BLaER1 (cell line): Measurements from ENCODE around the gene PEPD.

ENCODE experiments used
- H3K27ac ChIP-seq: shearing (Covaris generic); formaldehyde crosslinking; 2 replicates; pipeline ENCODE4 v1.8.1; 2022
- H3K27me3 ChIP-seq: shearing (Covaris generic); formaldehyde crosslinking; 2 replicates; pipeline ENCODE4 v1.8.1; 2022
- H3K36me3 ChIP-seq: shearing (Covaris generic); formaldehyde crosslinking; 2 replicates; pipeline ENCODE4 v1.8.1; 2022
- H3K4me1 ChIP-seq: shearing (Covaris generic); formaldehyde crosslinking; 2 replicates; pipeline ENCODE4 v1.8.1; 2022
- H3K4me2 ChIP-seq: shearing (Covaris generic); formaldehyde crosslinking; 2 replicates; pipeline ENCODE4 v1.8.1; 2022
- H3K4me3 ChIP-seq: shearing (Covaris generic); formaldehyde crosslinking; 2 replicates; pipeline ENCODE4 v1.8.1; 2022
- H3K9ac ChIP-seq: shearing (Covaris generic); formaldehyde crosslinking; 2 replicates; pipeline ENCODE4 v1.8.1; 2022
- H3K9me3 ChIP-seq: shearing (Covaris generic); formaldehyde crosslinking; 2 replicates; pipeline ENCODE4 v1.8.1; 2022
- H4K20me1 ChIP-seq: shearing (Covaris generic); formaldehyde crosslinking; 2 replicates; pipeline ENCODE4 v1.8.1; 2022
- Cebpa-rat ChIP-seq: shearing (Covaris generic); IDR thresholded peaks from 2 replicates; pipeline ENCODE4 v1.8.1; 2022

Gene PEPD

DNA sequence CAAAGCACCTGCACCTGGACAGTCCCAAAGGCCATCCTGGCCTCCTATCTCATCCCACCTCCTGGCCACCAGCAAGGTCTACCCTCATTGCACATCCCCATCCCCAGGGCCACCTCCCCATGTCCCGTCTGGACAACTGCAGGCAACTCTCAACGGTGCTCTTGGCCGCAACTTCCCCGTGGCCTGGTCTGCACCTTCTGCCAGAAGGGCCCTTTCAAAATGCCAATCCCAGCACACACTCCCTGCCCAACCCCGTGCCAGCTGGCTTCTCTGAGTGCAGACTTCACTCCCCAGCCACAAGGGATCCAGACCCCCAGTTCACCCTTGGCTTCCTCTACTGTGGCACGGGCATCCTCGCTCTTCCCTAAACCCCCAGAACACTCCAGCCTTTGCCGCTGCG is 8.2 kb downstream of the PEPD start:
- Histone ChIP-seq H3K27me3 (no peaks in the 10 kb centered on the region), H3K9ac (no peak overlapping the region), H3K27ac (no peak overlapping the region), H4K20me1 (peaks cover 42% of the 10 kb centered on the region), H3K36me3 (peaks cover 14% of the 10 kb centered on the region; the same call in 1 of the 2 replicates), H3K4me1 (no peaks in the 10 kb centered on the region), H3K4me2 (no peak overlapping the region), H3K9me3 (no peaks in the 10 kb centered on the region), H3K4me3 (no peak overlapping the region)
- no peak for TF ChIP-seq Cebpa-rat

DNA sequence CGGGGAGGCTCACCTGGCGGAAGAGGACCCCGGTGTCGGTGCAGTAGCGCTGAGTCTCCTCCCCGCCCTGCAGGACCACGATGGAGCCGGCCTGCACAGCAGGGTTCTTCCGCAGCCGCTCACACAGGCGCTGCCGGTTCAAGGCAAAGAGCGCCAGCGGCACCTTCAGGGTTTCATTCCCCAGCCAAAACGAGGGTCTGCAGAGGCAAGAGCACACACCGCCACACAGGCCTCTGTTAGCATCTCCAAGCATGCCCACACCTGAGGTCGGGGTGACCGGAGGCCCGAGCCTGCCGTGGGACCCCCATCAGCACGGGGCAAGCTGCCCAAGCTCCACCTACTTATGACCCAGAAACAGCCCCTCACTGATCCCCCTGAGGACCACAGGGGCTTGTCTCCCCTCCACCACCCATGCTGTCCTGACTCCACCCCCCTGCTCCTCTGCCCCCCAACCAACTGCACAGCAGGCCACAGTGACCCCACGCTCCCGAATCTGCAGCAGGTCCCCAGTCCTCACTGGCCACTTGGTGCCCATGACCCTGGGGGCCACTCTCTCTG is 8.9 kb downstream of the PEPD start:
- no peaks in the 10 kb centered on the region for H3K9me3 ChIP-seq
- peaks cover 49% of the 10 kb centered on the region for H4K20me1 ChIP-seq
- H3K27me3 ChIP-seq, result no peaks in the 10 kb centered on the region
- no peak overlapping the region for H3K4me2 ChIP-seq
- H3K4me1 ChIP-seq, result no peaks in the 10 kb centered on the region
- TF ChIP-seq Cebpa-rat, result no peak
- no peak overlapping the region for H3K9ac ChIP-seq
- peaks cover 14% of the 10 kb centered on the region; the same call in 1 of the 2 replicates for H3K36me3 ChIP-seq
- no peak overlapping the region for H3K27ac ChIP-seq
- H3K4me3 ChIP-seq, result no peak overlapping the region

DNA sequence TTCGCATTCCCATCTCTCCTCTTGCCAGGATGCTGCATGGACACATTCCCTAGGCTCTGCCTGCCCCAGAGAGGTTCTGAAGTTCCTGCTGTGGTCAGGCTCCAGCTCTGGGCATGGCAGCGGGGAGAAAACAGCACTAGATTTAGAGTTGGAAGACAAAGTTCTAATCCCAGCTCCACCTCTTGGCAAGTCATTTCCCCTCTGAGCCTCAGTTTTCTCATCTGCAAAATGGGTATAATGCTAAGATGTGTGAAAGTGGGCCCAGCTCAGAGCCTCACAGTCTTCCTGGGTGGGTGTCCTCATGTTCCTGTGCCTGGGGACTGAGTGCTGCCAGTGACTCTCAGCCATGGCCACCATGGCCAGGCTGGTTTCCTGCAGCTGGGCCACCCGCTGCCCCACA is 9.6 kb downstream of the PEPD start:
- Histone ChIP-seq H4K20me1 (peaks cover 54% of the 10 kb centered on the region), H3K27ac (no peak overlapping the region), H3K4me1 (no peaks in the 10 kb centered on the region), H3K36me3 (peaks cover 14% of the 10 kb centered on the region; the same call in 1 of the 2 replicates), H3K27me3 (no peaks in the 10 kb centered on the region), H3K9ac (no peak overlapping the region), H3K4me3 (no peak overlapping the region), H3K4me2 (no peak overlapping the region), H3K9me3 (no peaks in the 10 kb centered on the region)
- no peak for TF ChIP-seq Cebpa-rat

DNA sequence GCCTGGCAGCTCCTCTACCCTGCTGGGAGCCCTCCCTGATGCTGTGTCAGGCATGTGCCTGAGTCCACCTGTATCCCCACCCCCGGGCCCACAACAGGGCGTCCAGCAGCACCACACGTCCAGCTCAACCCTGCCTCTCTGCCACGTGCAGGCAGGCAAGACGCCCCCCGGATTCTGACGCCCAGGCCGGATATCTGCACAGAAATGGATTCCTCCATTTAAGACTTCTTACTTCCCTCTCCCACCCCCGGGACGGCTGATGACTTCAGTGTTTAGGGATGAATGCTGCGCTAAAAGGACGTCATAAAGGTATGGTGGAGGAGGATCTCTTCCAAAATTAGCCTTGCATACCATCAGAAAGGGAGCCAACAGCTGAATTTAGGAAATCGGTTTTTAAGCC is 10.2 kb downstream of the PEPD start:
- no peak for TF ChIP-seq Cebpa-rat
- no peak overlapping the region for H3K4me2 ChIP-seq
- H3K27ac ChIP-seq, result no peak overlapping the region
- H3K9me3 ChIP-seq, result no peaks in the 10 kb centered on the region
- H3K4me3 ChIP-seq, result no peak overlapping the region
- H3K4me1 ChIP-seq, result no peaks in the 10 kb centered on the region
- H3K27me3 ChIP-seq, result no peaks in the 10 kb centered on the region
- H3K36me3 ChIP-seq, result peaks cover 14% of the 10 kb centered on the region; the same call in 1 of the 2 replicates
- H4K20me1 ChIP-seq, result peaks cover 53% of the 10 kb centered on the region
- H3K9ac ChIP-seq, result no peak overlapping the region

DNA sequence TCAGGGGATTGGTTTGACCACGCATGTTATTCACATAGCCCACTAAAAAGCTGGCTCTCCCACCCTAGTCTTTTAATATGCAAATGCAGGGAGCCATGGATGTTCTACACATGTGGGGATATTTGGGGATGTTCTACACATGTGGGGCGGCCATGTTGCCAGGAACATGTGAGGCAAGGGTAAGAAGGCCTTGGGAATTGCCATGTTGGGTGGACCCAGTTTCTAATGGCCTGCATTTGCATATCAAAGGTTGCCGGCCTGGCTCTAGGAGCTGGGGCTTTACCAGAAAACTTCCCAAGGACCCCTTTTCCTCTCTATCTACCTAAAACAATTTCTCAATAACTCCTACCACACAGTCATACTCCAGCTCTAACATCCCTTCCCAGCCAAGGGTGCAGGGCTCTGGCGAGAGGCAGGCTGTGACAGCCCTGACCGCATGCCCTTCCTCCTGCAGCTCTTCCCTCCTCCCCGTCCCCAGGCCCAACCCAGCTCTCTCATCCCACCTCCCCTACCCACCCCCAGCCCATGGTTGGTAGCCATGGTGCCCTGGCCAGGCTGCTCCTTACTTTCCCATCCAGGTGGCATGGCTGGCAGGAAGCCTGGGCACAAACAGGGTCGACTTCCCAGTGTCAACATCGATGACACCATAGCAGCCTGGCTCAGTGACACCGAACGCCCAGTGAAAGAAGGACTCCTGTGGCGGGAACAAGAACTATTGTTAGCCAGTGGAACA is 11.0 kb downstream of the PEPD start:
- H3K9me3 ChIP-seq, result no peaks in the 10 kb centered on the region
- H3K27me3 ChIP-seq, result no peaks in the 10 kb centered on the region
- no peak overlapping the region for H3K4me2 ChIP-seq
- no peak overlapping the region for H3K9ac ChIP-seq
- H3K4me1 ChIP-seq, result no peaks in the 10 kb centered on the region
- H3K4me3 ChIP-seq, result no peak overlapping the region
- peaks cover 14% of the 10 kb centered on the region; the same call in 1 of the 2 replicates for H3K36me3 ChIP-seq
- no peak overlapping the region for H3K27ac ChIP-seq
- peaks cover 46% of the 10 kb centered on the region for H4K20me1 ChIP-seq
- no peak for TF ChIP-seq Cebpa-rat

DNA sequence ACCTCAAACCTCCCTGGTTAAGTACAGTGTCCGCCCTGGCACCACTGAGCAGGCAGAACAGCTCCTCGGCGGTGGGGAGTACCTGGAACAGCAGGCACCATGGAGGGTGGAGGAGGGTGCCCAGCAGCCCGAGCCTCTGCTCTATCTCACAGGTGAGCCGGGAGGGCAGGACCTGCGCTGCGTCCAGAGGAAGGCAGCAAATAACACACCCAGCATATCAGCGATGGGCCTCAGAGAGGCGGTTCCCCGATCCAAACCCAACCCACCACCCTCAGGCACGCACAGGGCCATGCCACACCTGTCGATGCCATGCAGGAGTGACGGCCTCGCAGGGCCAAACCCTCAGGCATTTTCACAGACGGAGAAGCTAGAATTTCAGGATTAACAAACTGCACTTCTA is 11.8 kb downstream of the PEPD start:
- Histone ChIP-seq H3K27me3 (no peaks in the 10 kb centered on the region), H4K20me1 (peaks cover 38% of the 10 kb centered on the region), H3K4me1 (no peaks in the 10 kb centered on the region), H3K9ac (no peak overlapping the region), H3K36me3 (peaks cover 14% of the 10 kb centered on the region; the same call in 1 of the 2 replicates), H3K4me2 (no peak overlapping the region), H3K9me3 (no peaks in the 10 kb centered on the region), H3K27ac (no peak overlapping the region), H3K4me3 (no peak overlapping the region)
- TF ChIP-seq Cebpa-rat, result no peak

DNA sequence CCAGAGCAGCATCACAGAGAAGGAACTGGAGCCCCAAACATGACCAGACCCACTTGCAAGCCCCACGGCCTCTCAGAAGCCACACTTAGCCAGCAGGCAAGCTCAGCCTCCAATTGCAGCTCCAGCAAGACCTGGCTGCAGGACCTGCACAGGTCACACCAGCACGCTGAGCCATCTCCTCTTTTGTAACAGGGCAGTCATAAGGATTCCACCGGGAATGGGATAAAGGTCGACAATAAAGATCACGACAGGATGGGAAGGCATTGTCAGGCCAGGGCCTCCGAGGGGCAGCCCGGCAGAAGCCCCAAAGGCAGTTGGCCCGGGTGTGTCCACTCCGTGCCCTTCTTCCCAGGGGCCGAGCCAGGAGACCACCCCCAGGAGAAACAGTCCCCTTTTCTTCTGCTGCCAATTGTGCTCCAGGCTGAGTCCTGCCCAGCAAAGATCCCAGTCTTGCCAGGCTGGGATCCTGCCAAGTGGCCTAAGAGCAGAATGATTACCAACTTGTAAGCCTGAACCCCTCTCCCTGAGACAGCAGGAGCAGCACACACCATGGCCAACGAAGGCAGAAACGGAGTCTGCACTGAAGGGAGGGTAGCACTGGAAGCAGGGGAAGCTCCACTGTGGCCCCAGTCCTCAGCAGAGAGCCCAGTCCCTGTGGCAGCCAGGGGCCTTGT is 12.5 kb downstream of the PEPD start:
- TF ChIP-seq Cebpa-rat, result no peak
- H3K36me3 ChIP-seq, result peaks cover 14% of the 10 kb centered on the region; the same call in 1 of the 2 replicates
- H3K9ac ChIP-seq, result no peak overlapping the region
- no peak overlapping the region for H3K27ac ChIP-seq
- no peaks in the 10 kb centered on the region for H3K27me3 ChIP-seq
- H3K9me3 ChIP-seq, result no peaks in the 10 kb centered on the region
- H3K4me2 ChIP-seq, result no peak overlapping the region
- no peak overlapping the region for H3K4me3 ChIP-seq
- peaks cover 31% of the 10 kb centered on the region for H4K20me1 ChIP-seq
- H3K4me1 ChIP-seq, result no peaks in the 10 kb centered on the region

DNA sequence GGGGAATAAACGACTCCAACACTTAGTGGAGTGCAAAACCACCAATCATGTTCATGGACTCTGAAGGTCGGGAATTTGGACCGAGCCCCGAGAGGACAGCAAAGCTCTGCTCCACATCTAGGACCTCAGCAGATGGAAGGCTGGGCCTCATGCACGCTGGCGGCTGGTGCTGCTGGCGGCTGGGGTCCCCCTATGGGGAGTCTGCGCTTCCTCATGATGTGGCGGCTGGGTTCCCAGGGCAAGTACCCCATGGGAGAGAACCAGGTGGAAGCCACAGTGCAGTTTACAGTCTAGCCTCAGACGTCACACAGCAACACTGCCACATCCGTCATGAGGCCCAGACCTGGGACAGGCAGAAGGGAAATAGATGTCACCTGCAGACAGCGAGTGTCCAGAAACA is 13.2 kb downstream of the PEPD start:
- no peaks in the 10 kb centered on the region for H3K4me1 ChIP-seq

DNA sequence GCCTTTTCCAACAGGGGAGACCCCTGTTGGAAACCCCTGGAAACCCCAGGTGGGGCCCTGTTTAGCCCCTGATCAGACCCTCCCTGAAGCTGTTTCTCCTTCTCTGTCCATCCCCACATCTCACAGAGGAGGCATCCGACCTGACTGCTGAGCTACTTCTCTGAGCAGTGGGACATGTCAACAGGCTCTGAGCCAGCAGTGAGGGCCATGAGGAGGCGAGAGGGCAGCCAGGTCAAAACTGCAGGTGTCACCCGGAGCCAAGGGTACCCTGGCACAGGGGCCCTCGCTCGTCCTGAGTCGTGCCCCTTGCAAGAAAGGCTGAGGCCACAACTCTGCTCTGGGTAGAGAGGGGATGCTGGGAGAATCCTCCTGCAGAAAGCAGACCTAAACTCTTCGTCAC is 13.6 kb downstream of the PEPD start:
- Histone ChIP-seq H3K36me3 (peaks cover 14% of the 10 kb centered on the region; the same call in 1 of the 2 replicates), H3K27ac (no peak overlapping the region), H3K27me3 (no peaks in the 10 kb centered on the region), H3K9ac (no peak overlapping the region), H3K9me3 (no peaks in the 10 kb centered on the region), H4K20me1 (peaks cover 23% of the 10 kb centered on the region), H3K4me1 (no peaks in the 10 kb centered on the region), H3K4me3 (no peak overlapping the region), H3K4me2 (no peak overlapping the region)
- no peak for TF ChIP-seq Cebpa-rat

More for the DNA sequence above, 13.2 kb downstream of the PEPD start:
- H4K20me1 ChIP-seq, result peaks cover 25% of the 10 kb centered on the region
- H3K9me3 ChIP-seq, result no peaks in the 10 kb centered on the region
- H3K36me3 ChIP-seq, result peaks cover 14% of the 10 kb centered on the region; the same call in 1 of the 2 replicates
- no peak overlapping the region for H3K4me2 ChIP-seq
- no peak overlapping the region for H3K9ac ChIP-seq
- no peak for TF ChIP-seq Cebpa-rat
- H3K27me3 ChIP-seq, result no peaks in the 10 kb centered on the region
- no peak overlapping the region for H3K4me3 ChIP-seq
- no peak overlapping the region for H3K27ac ChIP-seq
